Ishikawa (cell line): Measurements from ENCODE around the gene RHBDD1.

ENCODE experiments used
- CEBPB ChIP-seq: IDR thresholded peaks from 2 replicates; pipeline ENCODE4 v1.6.1; 2012
- EP300 ChIP-seq: IDR thresholded peaks from 2 replicates; pipeline ENCODE4 v1.6.1; 2012; ENCODE audit warnings: borderline replicate concordance
- MAX ChIP-seq: IDR thresholded peaks from 2 replicates; pipeline ENCODE4 v1.6.1; 2012
- RAD21 ChIP-seq: IDR thresholded peaks from 2 replicates; pipeline ENCODE4 v1.6.1; 2012; ENCODE audit warnings: low read depth

- TF ChIP-seq EP300 (no peak), RAD21 (no peak), MAX (no peak), CEBPB (no peak)
Measured at GRCh38 chr2:226877491-226877890, 41.6 kb downstream of the RHBDD1 start.
